ENCODE results near the gene VWF. TPM values are rescaled to one million over a fixed set of nuclear protein-coding genes. Genes with fewer than 3 reads are reported as not detected.
A peak's percentile ranks its signal among the peaks of the same experiment; 100 is the strongest.
"Not testable (repeated sequence)": the region's sequence is repeated elsewhere in the genome, so short reads cannot be mapped to it uniquely, and the experiment has no call there.

Gene VWF
- polyA plus RNA-seq, 3 donors, result 7.3 to 12.4 (median 12.1) TPM

- DNase-seq (ENCODE audit: extremely low read depth in 1 of 11, low read depth in 9 of 11, low spot score in 4 of 11), result not testable (repeated sequence)
These were observed 100.4 kb downstream of the VWF start for GRCh38 chr12:6024066-6024465.

DNA sequence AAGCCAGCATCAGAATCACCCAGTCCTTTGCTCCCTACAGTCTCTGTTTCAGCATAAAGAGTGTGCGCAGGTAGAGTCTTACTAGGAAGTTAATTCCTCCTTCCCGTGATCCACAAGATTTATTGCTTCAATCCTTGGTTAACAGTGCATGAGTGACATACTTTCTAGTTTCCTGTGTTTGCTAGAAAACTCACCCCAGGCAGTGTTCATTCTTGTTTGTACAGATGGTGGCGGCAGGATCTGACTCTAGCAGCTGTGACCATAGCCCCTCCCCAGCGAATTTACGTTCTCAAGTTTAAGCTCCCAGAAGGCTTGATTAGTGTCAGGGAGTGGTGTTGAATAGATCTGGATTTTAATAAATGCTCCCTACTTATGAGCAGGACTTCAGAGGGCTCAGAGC lies 103.5 kb downstream of the VWF start:
- peak; percentile 33 to 72 (median 47) for DNase-seq (ENCODE audit: extremely low read depth in 1 of 11, low read depth in 9 of 11, low spot score in 4 of 11)

DNA sequence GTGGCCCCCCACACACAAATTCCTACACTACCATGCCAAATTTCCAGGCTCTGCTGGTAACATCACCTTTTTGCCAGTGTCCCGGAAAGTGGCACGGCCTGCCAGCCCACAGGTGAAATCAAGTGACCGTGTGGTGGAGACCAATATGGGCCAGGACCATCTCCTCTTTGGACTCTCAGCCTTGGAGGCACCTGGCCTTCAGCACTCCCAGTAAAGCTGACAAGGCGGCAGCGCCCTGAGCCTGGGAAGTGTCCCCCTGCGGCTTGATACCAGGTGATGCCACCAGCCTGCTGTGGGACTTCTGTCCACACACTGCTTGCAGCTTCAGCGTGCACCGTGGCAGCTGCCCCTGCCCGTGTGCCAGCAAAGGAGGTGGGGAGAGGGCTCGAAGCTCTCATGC lies 104.0 kb downstream of the VWF start:
- not testable (repeated sequence) for DNase-seq (ENCODE audit: extremely low read depth in 1 of 11, low read depth in 9 of 11, low spot score in 4 of 11)

DNA sequence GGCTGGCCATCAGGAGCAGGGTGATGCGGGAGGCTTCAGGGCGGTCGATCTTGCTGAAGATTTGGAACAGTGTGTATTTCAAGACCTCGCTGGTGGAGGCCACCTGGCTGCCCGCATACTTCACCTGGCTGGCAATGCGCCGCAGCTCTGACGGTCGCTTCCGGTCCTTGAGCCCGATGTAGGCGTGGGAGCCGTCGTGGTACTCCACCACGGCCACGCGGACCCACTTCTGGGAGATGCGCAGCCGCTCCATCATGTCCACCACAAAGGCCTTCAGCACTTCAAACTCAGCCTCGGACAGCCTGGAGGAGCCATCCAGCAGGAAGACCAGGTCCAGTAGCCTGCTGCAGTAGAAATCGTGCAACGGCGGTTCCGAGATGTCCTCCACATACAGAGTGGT lies 105.2 kb downstream of the VWF start:
- not testable (repeated sequence) for DNase-seq (ENCODE audit: extremely low read depth in 1 of 11, low read depth in 9 of 11, low spot score in 4 of 11)

DNA sequence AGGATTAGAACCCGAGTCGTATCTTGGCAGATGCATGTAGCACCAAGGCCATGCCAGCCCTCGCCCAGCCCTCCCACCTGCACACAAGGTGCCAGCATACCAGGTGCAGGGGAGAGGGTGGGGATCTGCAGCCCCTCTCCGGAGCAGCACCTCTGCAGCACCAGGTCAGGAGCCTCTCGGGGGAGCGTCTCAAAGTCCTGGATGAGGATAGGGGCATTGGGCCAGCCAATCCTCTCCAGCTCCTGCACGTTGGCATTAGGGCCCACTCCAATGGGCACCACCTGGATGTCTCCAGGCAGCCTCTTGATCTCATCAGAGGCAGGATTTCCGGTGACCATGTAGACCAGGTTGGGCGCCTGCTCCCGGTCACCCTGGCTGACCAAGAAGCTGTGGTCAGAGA lies 106.2 kb downstream of the VWF start:
- DNase-seq (ENCODE audit: extremely low read depth in 1 of 11, low read depth in 9 of 11, low spot score in 4 of 11), result no peak

DNA sequence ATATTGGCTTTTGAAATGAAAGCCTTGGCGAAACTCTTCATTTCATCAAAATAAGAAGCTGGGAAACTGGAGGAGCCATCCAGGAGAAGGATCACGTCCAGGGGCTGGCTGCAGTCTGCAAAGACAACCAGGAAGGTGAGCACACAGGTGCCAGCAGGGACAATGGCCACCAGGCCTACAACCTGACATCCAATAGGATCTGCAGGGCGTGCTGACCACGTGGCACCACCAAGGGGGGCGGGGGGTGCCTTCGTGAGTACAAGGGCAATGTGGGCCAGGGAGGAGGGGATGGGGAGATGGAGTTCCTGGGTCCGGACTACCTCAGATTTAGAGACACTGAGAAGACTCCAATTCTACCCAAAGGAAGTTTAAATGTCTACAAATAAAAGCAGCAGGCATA lies 107.7 kb downstream of the VWF start:
- DNase-seq (ENCODE audit: extremely low read depth in 1 of 11, low read depth in 9 of 11, low spot score in 4 of 11), result no peak

DNA sequence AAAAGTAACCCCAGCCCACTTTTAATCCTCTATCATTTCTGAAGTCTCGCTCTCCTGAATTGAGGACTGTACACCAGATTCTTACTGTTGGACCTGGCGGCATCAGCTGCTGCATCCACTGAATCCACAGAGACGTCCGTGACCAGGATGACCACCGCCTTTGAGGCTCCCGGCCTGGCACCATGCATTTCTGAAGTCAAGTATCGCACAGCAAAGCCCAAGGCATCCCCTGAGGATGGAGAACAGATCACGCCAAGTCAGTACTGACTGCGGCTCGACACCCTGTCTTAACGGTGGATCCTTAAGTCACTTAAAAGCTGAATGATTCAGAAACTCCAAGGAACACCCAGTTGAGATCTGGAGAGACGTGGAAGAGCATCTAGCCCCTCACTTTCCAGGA lies 108.5 kb downstream of the VWF start:
- DNase-seq (ENCODE audit: extremely low read depth in 1 of 11, low read depth in 9 of 11, low spot score in 4 of 11), result not testable (repeated sequence)

- not testable (repeated sequence) for DNase-seq (ENCODE audit: extremely low read depth in 1 of 11, low read depth in 9 of 11, low spot score in 4 of 11)
These were observed 109.2 kb downstream of the VWF start for GRCh38 chr12:6015271-6015670.

- DNase-seq (ENCODE audit: extremely low read depth in 1 of 11, low read depth in 9 of 11, low spot score in 4 of 11), result not testable (repeated sequence)
These were observed 113.7 kb downstream of the VWF start for GRCh38 chr12:6010631-6011350.

GRCh38 chr12:5997260-5997659 lies 127.2 kb downstream of the VWF start:
- no peak for DNase-seq (ENCODE audit: extremely low read depth in 1 of 11, low read depth in 9 of 11, low spot score in 4 of 11)

DNA sequence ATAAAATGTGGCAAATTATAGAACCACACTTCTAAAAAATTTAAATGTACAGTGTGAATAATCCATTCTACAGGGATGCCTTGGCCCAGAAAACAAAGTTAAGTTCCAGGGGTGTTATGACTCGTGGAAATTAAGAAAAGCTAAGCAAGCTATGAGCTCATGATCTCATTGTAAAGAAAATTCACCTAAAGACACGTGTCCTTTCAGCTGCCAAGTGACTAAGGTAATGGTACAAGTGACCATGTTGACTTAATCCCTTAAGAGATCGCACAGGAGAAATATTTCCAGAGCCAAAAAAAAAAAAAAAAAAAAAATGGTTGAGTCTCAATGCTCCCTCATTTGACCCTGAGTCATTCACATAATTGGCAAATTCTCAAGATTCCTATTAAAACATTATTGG lies 128.0 kb downstream of the VWF start:
- DNase-seq (ENCODE audit: extremely low read depth in 1 of 11, low read depth in 9 of 11, low spot score in 4 of 11), result no peak

GRCh38 chr12:5989621-5990020 lies 134.8 kb downstream of the VWF start:
- DNase-seq (ENCODE audit: extremely low read depth in 1 of 11, low read depth in 9 of 11, low spot score in 4 of 11), result no peak

DNA sequence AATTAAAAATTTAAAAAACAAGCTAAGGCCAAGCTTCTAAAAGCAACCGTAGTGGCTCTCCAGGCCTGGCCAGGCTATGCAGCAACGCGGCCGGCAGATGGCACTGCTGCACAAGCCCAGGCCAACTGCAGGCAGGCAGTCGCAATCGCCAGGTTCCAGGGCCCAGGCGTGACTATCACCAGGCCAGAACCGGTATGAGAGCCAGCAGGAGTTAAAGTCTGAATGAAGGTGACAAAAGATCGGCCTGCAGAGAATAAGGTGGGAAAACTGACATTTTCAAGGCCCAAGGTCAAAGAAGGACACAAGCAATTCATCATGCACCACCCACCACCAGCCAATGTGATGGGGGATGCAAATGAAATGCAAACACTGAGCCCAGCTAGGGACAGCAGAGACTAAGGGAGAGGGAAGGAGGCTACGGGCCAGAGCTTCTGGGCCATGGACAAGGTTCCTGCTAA lies 135.8 kb downstream of the VWF start:
- peak; percentile 42 to 74 (median 60) for DNase-seq (ENCODE audit: extremely low read depth in 1 of 11, low read depth in 9 of 11, low spot score in 4 of 11)

DNA sequence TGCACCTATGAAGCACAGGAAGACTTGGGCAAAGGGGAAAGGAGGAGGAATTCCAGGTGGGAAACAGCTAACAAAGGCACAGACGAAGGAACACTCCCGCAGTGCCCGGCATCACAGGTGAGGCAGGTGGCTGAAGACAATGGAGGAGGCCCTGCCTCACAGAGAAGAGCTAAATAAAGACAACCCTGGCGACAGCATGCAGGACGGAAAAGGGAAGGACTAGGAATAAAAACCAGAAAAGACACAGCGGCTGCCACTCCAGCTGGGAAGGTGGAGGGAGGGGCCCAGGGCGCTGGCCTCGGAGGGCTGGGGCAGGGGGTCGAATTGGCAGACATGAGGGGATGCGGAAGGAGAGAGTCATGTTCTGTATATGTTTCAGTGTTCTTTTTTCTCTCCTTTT lies 136.4 kb downstream of the VWF start:
- DNase-seq (ENCODE audit: extremely low read depth in 1 of 11, low read depth in 9 of 11, low spot score in 4 of 11), result no peak

GRCh38 chr12:5987573-5987972 lies 136.9 kb downstream of the VWF start:
- DNase-seq (ENCODE audit: extremely low read depth in 1 of 11, low read depth in 9 of 11, low spot score in 4 of 11), result no peak

GRCh38 chr12:5985471-5985870 lies 139.0 kb downstream of the VWF start:
- DNase-seq (ENCODE audit: extremely low read depth in 1 of 11, low read depth in 9 of 11, low spot score in 4 of 11), result no peak

- DNase-seq (ENCODE audit: extremely low read depth in 1 of 11, low read depth in 9 of 11, low spot score in 4 of 11), result no peak
These were observed 139.6 kb downstream of the VWF start for GRCh38 chr12:5984873-5985272.

GRCh38 chr12:5982106-5982505 lies 142.4 kb downstream of the VWF start:
- no peak for DNase-seq (ENCODE audit: extremely low read depth in 1 of 11, low read depth in 9 of 11, low spot score in 4 of 11)

DNA sequence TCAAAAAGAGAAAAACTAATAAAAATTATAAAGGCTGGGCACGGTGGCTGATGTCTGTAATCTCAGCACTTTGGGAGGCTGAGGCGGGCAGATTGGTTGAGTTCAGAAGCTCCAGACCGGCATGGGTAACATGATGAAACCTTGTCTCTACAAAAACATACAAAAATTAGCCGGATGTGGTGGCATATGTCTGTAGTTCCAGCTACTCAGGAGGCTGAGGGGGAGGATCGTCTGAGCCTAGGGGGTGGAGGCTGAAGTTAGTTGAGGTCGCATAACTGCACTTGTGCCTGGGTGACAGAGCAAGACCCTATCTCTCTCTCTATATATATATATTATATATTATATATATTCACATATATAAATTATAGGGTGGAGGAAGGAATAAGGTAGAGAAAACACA lies 146.9 kb downstream of the VWF start:
- DNase-seq (ENCODE audit: extremely low read depth in 1 of 11, low read depth in 9 of 11, low spot score in 4 of 11), result no peak

GRCh38 chr12:5976711-5977110 lies 147.8 kb downstream of the VWF start:
- no peak for DNase-seq (ENCODE audit: extremely low read depth in 1 of 11, low read depth in 9 of 11, low spot score in 4 of 11)

DNA sequence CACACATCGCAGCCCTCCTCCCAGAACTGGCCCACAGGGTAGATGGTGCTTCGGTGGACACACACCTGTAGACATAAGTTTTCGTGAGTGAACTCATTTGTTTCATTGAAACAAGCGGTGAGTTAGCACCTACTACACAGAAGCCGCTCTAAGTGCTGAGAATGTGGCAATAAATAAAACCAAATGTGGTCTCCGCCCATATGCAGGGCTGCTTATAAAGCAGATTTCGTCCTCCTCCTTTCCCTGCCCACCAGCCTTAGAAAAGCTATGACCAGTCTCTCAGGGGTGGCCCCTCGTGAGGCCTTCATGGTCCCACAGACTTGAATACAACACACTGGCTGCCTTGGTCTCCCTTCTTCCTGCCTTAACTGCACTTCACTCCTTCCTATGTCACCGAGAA lies 148.3 kb downstream of the VWF start:
- no peak for DNase-seq (ENCODE audit: extremely low read depth in 1 of 11, low read depth in 9 of 11, low spot score in 4 of 11)
